ENCODE measurements around the gene SCART1.

GRCh38 chr10:133484818-133485217 lies 31.1 kb downstream of the SCART1 start:
- TF ChIP-seq, protein P1, sequence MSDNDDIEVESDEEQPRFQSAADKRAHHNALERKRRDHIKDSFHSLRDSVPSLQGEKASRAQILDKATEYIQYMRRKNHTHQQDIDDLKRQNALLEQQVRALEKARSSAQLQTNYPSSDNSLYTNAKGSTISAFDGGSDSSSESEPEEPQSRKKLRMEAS (IDR thresholded peaks at IDR 0.05; ENCODE audit: insufficient read depth, insufficient read length), result no peak
- TF ChIP-seq CTCF (IDR thresholded peaks at IDR 0.05; ENCODE audit: extremely low read depth in 1 of 2, insufficient read depth in 1 of 2, low read depth in 1 of 2, low read length in 2 of 2) (no peak), POLR2A (IDR thresholded peaks at IDR 0.05; ENCODE audit: low read depth, low read length) (no peak), EZH2 (IDR thresholded peaks at IDR 0.05; ENCODE audit: borderline replicate concordance, low read depth, low read length, severe bottlenecking) (no peak)
